D721Med (cell line): ENCODE measurements around the gene GABRB1.

Experiments used
- DNase-seq: peaks from one replicate; pipeline ENCODE4 v3.0.0; 2011; ENCODE audit warnings: low spot score; ENCODE audit not compliant: insufficient read length
- FAIRE-seq: peaks from 2 replicates; lab custom pipeline; 2011; peaks lifted over from hg19 to GRCh38; lab: Jason Lieb, UNC
- TF ChIP-seq, protein P1 (sequence below): IDR thresholded peaks from 2 replicates; pipeline ENCODE4 v1.5.1; 2012; ENCODE audit warnings: mild to moderate bottlenecking, control low read depth; ENCODE audit not compliant: insufficient read depth; ENCODE audit errors: missing control alignments

GABRB1 gene

DNA sequence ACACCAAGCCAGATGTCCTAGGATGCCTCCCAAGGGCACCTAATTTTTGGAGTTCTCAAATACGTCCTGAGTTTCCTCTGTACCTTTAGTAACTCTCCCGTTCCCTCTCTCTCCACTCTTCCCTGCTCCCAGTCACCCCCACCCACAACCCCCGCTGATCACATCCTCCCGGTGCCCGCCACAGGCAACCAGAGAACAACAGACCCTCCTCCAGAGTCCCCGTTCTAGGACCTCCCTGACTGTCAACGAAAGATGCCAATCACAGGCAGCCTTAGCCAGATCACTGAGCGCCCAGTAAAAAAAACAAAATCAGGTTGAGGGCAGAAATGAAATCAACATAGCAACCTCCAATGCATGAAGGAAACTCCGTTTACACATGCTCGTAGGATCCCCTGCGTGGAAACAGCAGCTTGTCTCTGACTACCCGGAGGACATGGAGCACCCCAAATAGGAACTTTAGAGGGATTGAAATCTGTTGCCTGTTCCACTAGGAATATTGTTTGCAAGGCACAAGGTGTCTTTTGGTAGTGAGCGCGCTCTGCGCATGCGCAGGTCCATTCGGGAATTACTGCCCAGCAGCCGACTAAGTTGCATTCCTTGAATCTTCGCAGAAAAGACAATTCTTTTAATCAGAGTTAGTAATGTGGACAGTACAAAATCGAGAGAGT, at the start of gene GABRB1:
Gene GABRB1 (plus strand): TSS at position 557 of the 668 bp plus-strand sequence.
- TF ChIP-seq, protein P1, sequence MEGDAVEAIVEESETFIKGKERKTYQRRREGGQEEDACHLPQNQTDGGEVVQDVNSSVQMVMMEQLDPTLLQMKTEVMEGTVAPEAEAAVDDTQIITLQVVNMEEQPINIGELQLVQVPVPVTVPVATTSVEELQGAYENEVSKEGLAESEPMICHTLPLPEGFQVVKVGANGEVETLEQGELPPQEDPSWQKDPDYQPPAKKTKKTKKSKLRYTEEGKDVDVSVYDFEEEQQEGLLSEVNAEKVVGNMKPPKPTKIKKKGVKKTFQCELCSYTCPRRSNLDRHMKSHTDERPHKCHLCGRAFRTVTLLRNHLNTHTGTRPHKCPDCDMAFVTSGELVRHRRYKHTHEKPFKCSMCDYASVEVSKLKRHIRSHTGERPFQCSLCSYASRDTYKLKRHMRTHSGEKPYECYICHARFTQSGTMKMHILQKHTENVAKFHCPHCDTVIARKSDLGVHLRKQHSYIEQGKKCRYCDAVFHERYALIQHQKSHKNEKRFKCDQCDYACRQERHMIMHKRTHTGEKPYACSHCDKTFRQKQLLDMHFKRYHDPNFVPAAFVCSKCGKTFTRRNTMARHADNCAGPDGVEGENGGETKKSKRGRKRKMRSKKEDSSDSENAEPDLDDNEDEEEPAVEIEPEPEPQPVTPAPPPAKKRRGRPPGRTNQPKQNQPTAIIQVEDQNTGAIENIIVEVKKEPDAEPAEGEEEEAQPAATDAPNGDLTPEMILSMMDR = no peak
- FAIRE-seq = no peak

DNA sequence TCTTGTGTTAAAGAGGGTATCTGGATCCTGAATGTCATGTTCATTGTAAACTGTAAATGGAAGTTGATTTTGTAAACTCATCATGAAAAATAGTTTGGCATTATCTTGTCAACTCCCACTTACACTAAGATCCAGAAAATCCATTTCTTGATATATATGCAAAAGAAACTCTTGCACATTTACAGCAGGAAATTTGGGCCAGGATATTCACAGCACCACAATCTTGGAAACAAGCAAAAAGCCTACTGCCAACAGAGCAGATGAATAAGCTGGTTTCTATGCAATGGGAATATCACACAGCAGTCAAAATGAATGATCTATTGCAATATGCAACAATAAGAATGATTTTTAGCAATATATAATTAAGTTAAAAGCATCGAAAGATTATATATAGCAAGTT, 46.6 kb upstream of the GABRB1 start:
- DNase-seq = no peak

More for the DNA sequence above, at the start of gene GABRB1:
- DNase-seq = no peak

DNA sequence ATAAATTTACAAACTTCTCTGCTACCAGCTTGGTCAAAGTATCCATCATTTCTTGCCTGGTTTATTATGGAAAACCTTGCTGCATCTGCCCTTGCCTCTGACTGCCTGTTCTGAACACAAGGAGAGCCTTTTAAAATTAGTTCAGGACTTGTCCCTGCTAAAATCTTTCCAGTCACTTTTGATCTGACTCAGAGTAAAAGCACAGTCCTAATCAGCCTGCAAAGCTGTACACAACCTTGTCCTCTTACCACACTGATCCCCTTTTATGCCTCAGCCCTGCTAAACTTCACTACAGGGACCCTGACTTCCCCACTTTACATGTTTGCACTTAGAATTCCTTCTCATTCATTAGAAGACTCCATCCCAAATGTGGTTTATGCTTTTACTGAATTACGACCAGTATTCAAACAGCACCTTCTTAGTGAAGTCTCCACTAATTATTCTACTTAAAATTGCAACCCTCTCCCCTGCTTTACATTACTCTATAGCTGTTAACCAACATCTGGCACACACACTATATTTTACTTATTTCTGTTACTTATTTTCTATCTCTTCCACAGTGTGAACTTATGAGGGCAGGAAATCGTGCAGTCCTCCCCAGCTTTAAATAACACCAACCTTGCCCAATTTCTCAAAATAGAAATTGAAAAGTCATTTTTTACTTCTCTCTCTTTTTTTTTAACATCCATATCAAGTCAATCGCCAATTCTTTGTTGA, 44.3 kb upstream of the GABRB1 start:
- no peak for FAIRE-seq
- TF ChIP-seq, protein P1 = no peak
- DNase-seq = no peak

More for the DNA sequence above, 46.6 kb upstream of the GABRB1 start:
- TF ChIP-seq, protein P1 = no peak
- no peak for FAIRE-seq

DNA sequence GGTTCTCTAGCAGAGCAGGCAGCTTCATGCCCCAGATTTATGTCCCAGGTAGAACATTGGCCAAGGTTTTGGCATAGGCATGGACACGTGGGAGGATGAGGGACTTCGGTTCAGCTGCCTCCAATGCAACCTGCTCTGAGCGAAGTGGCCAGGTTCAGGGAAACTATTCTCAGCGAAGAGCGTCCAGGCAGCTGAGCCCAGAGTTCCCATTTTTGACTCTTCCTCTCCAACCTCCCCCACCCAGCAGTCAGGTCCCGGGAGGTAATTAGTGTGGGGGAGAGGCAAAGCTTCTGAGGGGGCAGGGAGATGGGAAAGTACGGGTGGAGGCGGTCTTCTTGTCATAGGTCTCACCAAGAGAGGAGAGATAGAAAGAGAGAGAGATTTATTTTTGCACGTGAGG, 39.0 kb upstream of the GABRB1 start:
- DNase-seq (no peak), FAIRE-seq (no peak)
- TF ChIP-seq, protein P1 = no peak

DNA sequence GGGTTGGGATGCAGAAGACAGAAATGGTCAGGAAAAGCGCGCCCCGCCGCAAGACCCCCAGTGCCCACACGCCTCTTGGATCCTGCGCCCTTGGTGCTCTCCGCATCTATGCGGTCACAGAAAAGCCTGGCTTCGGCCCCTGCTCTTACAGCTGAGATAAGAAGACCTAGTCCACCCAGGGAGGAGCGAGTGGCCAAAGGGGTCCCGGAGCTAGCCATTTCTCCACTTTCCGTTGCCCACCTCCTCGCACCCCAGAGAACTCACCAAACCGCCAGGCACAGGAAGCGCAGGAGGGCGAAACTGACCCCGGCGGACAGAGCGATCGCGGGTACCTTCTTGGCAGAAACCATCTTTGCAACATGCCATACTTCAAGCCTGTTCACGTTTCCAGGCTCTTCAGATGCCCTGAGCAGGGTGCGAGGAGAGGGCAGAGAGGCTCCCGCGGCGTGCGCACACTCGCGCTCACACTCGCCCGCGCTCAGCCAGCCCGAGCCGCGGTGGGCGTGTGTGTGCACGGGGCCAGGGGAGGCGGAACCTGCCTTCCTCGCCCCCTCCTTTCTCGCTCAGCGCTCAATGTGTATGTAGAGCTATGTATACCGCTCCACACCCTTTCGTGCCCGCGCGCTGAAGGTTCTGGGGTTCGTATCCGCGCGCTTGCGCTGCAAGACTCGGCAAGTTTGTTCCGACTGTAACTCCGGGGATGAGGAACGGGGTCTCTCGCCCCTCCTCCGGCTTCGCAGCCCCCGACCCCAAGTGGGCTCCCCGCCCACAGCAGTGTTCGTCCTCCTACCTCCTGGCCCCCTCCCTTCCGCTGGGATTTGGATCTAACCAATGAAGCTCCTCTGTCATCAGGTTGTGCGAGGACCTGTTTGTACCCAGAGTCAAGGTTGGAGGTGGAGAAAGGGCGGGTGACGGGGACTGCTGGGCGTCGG, 38.0 kb upstream of the GABRB1 start, which contains the start of gene GABRA4:
Gene GABRA4 (minus strand): TSS at position 507 of the 932 bp plus-strand sequence. CDS start 157 bp downstream, at position 350.
- DNase-seq (no peak), FAIRE-seq (no peak)
- TF ChIP-seq, protein P1 = no peak

DNA sequence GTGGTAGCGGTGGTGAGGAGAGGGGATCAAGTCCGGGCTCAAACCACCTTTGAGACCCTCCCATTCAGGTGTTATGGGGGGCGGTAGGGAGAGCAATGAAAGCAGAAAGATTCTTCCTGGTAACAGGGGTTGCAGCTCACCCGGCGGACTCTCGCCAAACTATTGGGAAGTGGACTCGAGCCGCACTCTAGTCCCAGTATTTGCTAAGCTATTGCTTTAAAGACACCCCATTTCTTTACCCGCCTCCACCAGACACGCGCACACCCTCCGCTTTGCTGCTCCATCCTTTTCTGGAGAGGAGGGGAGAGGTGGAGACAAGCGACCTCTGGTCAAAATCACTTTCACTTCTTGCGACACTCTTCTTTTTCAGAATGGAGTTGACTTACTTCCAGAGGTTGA, 37.4 kb upstream of the GABRB1 start:
- DNase-seq = no peak
- TF ChIP-seq, protein P1 = no peak
- FAIRE-seq = no peak
